Endothelial cell of umbilical vein (primary cell): Measurements from ENCODE around the gene CCDC187.

Experiments
- EZH2 ChIP-seq: IDR thresholded peaks from 2 replicates; pipeline ENCODE4 v1.6.1; 2012; ENCODE audit warnings: borderline replicate concordance, low read depth, mild to moderate bottlenecking, moderate library complexity, low read length, inconsistent platforms; ENCODE audit not compliant: severe bottlenecking
- MYC ChIP-seq: IDR thresholded peaks from one replicate; pipeline ENCODE4 v1.6.1; 2011; ENCODE audit warnings: mild to moderate bottlenecking, low read depth, low read length
- POLR2A ChIP-seq: IDR thresholded peaks from 2 replicates; pipeline ENCODE4 v1.6.1; 2012; ENCODE audit warnings: low read depth, mild to moderate bottlenecking, control low read depth, low read length
- POLR2AphosphoS5 ChIP-seq: IDR thresholded peaks from 2 replicates; pipeline ENCODE4 v1.6.1; 2012; ENCODE audit warnings: low read depth, mild to moderate bottlenecking, control low read depth, low read length, moderate library complexity; ENCODE audit not compliant: insufficient read depth
- TF ChIP-seq, protein P1 (sequence below), 2 donors: IDR thresholded peaks; 1 replicate in 1 of 2; 2 replicates in 1 of 2; pipeline ENCODE4 v1.5.1; 2011; ENCODE audit warnings: low read length in 2 of 2, mild to moderate bottlenecking in 2 of 2, moderate library complexity in 2 of 2, control low read depth in 1 of 2, inconsistent platforms in 1 of 2, low read depth in 1 of 2; ENCODE audit not compliant: insufficient read depth in 1 of 2; ENCODE audit errors: extremely low read depth in 1 of 2

DNA sequence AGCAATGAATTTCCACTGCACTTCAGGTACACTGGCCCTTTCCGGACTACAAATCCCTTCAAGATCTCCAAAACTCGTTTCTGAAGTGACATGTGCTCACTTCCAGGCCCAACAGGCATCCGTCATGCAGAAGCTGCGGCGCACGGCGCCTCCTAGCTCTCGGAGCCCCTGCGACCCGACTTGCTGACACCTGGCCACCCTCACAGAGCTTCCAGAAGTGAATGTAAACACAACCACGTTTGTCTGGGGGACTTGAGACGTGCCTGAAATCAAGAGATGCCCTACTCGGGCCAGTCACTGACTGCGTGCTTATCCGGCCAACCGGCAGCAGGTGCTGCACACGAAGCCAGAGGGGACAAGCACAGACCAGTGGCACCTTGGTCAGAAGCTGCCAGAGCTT lies 94.1 kb downstream of the CCDC187 start:
- TF ChIP-seq, protein P1, sequence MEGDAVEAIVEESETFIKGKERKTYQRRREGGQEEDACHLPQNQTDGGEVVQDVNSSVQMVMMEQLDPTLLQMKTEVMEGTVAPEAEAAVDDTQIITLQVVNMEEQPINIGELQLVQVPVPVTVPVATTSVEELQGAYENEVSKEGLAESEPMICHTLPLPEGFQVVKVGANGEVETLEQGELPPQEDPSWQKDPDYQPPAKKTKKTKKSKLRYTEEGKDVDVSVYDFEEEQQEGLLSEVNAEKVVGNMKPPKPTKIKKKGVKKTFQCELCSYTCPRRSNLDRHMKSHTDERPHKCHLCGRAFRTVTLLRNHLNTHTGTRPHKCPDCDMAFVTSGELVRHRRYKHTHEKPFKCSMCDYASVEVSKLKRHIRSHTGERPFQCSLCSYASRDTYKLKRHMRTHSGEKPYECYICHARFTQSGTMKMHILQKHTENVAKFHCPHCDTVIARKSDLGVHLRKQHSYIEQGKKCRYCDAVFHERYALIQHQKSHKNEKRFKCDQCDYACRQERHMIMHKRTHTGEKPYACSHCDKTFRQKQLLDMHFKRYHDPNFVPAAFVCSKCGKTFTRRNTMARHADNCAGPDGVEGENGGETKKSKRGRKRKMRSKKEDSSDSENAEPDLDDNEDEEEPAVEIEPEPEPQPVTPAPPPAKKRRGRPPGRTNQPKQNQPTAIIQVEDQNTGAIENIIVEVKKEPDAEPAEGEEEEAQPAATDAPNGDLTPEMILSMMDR (IDR thresholded peaks at IDR 0.05; ENCODE audit: extremely low read depth in 1 of 2, insufficient read depth in 1 of 2, low read depth in 1 of 2, low read length in 2 of 2): no peak
- TF ChIP-seq MYC (no peak), POLR2A (no peak), EZH2 (no peak), POLR2AphosphoS5 (no peak)
